Measurements from ENCODE around the gene SUZ12.
"Not testable (repeated sequence)": the region's sequence is repeated elsewhere in the genome, so short reads cannot be mapped to it uniquely, and the experiment has no call there.

The SUZ12 gene

DNA sequence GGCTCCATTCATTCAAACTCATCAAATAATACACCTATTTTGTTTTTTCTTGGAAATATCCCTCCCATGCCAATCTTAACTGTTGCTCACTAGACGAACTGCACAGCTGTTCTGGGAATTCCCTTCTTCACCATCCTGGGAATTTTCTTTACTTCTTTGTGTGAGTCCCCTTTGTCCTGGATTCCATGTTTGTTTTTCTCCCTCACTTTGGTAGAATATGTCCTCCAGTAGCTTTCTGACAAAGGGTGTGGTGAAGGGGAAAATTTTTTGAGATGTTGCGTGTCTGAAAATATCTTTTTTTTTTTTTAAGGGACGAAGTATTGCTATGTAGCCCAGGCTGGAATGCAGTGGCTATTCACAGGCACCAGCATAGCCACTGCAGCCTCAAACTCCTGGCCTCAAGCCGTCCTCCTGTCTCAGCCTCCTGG is 18.1 kb upstream of the SUZ12 start:
- TF ChIP-seq, protein P1, sequence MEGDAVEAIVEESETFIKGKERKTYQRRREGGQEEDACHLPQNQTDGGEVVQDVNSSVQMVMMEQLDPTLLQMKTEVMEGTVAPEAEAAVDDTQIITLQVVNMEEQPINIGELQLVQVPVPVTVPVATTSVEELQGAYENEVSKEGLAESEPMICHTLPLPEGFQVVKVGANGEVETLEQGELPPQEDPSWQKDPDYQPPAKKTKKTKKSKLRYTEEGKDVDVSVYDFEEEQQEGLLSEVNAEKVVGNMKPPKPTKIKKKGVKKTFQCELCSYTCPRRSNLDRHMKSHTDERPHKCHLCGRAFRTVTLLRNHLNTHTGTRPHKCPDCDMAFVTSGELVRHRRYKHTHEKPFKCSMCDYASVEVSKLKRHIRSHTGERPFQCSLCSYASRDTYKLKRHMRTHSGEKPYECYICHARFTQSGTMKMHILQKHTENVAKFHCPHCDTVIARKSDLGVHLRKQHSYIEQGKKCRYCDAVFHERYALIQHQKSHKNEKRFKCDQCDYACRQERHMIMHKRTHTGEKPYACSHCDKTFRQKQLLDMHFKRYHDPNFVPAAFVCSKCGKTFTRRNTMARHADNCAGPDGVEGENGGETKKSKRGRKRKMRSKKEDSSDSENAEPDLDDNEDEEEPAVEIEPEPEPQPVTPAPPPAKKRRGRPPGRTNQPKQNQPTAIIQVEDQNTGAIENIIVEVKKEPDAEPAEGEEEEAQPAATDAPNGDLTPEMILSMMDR (IDR thresholded peaks at IDR 0.05; ENCODE audit: low read depth, low read length, missing control alignments), result no peak
- no peak for DNase-seq
- H3K36me3 ChIP-seq (replicated peaks), result no peaks in the 10 kb centered on the region
- H3K27me3 ChIP-seq (replicated peaks), result no peaks in the 10 kb centered on the region
- no peak overlapping the region for H3K27ac ChIP-seq
- in situ Hi-C loops (cut with HindIII; ENCODE audit: low pct_ligation_motif_present, low sequenced_read_pairs), result no loop called here
- H3K4me3 ChIP-seq (ENCODE audit: low read depth, low read length), result no peak overlapping the region

DNA sequence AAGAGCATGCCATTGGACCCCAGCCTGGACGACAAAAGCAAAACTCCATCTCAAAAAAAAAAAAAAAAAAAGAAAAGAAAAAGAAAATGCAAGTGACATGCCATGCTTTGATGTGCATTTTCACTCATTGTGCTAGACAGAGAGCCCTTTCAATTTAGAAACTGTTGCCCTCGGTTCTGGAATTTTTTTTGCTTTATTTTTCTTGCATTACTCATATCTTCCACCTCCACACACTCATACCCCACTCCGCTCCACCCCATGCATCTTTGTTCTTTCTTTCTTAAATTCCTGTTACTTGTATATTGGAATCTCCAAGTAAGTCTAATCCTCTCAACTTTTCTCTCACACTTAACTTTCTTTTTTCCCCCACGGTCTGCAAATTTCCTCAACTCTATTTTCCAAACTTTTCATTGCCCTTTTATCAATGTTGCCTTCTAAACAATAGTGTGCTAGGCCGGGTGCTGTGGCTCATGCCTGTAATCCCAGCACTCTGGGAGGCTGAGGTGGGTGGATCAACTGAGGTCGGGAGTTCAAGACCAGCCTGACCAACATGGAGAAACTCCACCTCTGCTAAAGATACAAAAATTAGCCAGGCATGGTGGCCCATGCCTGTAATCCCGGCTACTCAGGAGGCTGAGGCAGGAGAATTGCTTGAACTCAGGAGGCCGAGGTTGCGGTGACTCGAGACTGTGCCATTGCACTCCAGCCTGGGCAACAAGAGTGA is 16.8 kb upstream of the SUZ12 start:
- Histone ChIP-seq H3K27me3 (replicated peaks) (no peaks in the 10 kb centered on the region), H3K36me3 (replicated peaks) (no peaks in the 10 kb centered on the region), H3K27ac (peak overlapping the region; percentile 41), H3K4me3 (ENCODE audit: low read depth, low read length) (no peak overlapping the region)
- in situ Hi-C loops (cut with HindIII; ENCODE audit: low pct_ligation_motif_present, low sequenced_read_pairs), result no loop called here
- TF ChIP-seq, protein P1 (IDR thresholded peaks at IDR 0.05; ENCODE audit: low read depth, low read length, missing control alignments), result no peak
- DNase-seq, result no peak

DNA sequence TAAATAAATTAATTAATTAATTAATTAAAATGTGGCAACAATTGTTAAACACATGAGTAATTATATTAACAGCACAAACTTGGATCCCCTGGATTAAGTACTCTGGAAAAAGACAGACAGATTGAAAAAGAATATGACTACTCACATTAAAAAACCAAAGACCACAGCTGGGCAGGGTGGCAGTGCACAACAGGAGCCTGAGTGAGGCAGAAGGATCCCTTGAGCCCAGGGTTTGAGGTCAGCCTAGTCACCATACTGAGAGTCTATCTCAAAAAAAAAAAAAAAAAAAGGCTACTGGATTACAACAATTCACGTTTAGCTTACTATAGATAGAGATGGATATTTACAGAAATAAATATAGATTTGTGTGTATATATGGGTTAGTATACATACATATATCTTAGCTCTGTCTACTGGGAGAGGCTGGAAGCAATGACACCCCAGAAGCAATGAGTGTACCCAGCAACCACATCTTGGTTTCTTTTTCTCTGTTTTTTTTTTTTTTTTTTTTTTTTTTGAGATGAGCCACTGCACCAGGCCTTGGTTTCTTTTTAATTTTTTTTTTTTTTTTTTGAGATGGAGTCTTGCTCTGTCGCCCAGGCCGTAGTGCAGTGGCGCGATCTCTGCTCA is 10.6 kb upstream of the SUZ12 start:
- Histone ChIP-seq H3K4me3 (ENCODE audit: low read depth, low read length) (no peak overlapping the region), H3K27me3 (replicated peaks) (no peaks in the 10 kb centered on the region), H3K36me3 (replicated peaks) (no peaks in the 10 kb centered on the region), H3K27ac (no peak overlapping the region)
- no peak for DNase-seq
- TF ChIP-seq, protein P1 (IDR thresholded peaks at IDR 0.05; ENCODE audit: low read depth, low read length, missing control alignments), result no peak
- in situ Hi-C loops (cut with HindIII; ENCODE audit: low pct_ligation_motif_present, low sequenced_read_pairs), result no loop called here

DNA sequence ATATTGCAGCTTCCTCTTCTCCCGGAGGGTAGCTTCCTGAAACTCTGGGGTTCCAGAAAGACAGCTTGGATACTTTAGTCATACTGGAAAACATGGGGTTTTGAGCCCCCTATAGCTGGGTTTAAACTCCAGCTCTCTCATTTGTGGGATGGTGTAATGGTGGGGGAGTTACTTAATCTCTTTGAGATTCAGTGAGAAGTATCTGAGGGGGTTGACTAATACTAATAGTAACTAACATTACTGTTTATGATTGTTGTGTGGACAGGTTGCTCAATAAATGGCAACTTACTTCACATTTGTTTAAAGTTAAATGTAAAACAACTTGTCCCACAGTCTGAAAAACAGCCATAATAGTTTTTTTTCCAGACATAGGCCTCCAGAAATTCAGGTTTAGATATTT is 5.1 kb upstream of the SUZ12 start:
- no peak overlapping the region for H3K4me3 ChIP-seq (ENCODE audit: low read depth, low read length)
- in situ Hi-C loops (cut with HindIII; ENCODE audit: low pct_ligation_motif_present, low sequenced_read_pairs), result no loop called here
- H3K36me3 ChIP-seq (replicated peaks), result no peaks in the 10 kb centered on the region
- H3K27ac ChIP-seq, result no peak overlapping the region
- no peak for DNase-seq
- TF ChIP-seq, protein P1 (IDR thresholded peaks at IDR 0.05; ENCODE audit: low read depth, low read length, missing control alignments), result no peak
- no peaks in the 10 kb centered on the region for H3K27me3 ChIP-seq (replicated peaks)

DNA sequence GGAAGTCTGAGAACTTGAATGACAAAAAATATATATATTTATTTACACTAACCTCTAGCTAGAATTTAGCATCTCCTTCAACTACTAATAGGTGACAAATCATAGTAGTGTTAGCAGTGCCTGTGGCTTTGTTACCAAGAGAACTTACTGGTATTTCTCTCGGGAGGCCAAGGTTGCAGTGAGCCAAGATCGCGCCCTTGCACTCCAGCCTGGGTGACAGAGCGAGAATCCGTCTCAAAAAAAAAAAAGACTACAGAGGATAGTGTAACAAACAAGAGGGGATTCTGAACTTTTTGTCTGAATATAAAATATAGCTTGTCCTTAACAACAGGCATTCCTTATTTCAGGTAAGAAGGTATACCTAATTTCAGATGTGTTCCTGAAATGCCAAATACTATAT is 1.3 kb upstream of the SUZ12 start:
- TF ChIP-seq, protein P1 (IDR thresholded peaks at IDR 0.05; ENCODE audit: low read depth, low read length, missing control alignments), result no peak

DNA sequence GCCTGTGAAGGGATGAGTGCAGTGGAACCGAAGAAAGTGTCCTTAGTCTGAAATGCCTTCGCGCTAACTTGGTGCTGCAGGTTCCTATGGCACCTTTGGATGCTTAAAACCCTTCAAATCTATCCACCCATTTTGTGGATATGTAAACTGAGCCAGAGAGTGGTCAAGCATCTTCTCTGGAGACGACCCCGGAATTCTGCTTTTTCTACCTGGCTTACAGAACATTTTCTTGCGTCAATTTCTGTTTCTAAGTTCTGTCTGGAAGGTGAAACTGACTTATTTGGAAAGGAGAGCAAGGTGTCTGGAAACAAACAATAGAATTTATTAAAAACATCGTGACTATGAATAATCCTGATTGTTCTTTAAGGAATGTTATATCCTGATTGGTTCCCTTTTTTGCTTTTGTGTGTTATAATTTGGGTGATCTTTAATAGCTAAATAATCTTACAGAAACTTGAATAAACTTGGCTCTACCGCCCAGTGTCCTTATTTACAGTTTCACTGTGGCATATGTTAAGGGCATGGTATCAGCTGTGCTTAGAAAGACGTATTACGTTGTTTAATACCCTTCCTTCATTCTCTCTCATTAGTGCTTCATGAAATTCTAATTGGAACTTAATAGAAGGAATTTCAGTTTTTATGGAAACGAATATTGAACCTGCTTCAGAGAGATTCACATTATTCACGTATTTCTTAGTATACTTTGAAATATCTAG is 1.3 kb downstream of the SUZ12 start:
- DNase-seq; H3K27ac ChIP-seq; H3K27me3 ChIP-seq (replicated peaks); in situ Hi-C loops (cut with HindIII; ENCODE audit: low pct_ligation_motif_present, low sequenced_read_pairs); H3K36me3 ChIP-seq (replicated peaks): not testable (repeated sequence)
- peak overlapping the region; percentile 46 for H3K4me3 ChIP-seq (ENCODE audit: low read depth, low read length)

More for the DNA sequence above, 1.3 kb upstream of the SUZ12 start:
- in situ Hi-C loops (cut with HindIII; ENCODE audit: low pct_ligation_motif_present, low sequenced_read_pairs), result no loop called here
- no peak for DNase-seq
- H3K27ac ChIP-seq, result no peak overlapping the region
- H3K27me3 ChIP-seq (replicated peaks), result no peaks in the 10 kb centered on the region
- no peak overlapping the region for H3K4me3 ChIP-seq (ENCODE audit: low read depth, low read length)
- H3K36me3 ChIP-seq (replicated peaks), result no peaks in the 10 kb centered on the region

DNA sequence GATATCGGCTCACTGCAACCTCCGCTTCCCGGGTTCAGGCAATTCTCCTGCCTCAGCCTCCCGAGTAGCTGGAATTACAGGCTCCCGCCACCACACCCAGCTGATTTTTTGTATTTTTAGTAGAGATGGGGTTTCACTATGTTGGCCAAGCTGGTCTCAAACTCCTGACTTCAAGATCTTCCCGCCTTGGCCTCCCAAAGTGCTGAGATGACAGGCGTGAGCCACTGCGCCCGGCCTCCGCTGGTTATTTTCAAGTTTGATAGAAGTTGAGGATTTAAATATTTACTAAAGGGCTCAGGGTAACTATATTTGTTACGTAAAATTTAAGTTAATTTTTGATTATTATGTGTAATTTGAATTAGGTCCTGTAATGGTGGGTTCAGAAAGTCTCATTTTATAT is 5.1 kb downstream of the SUZ12 start:
- H3K27me3 ChIP-seq (replicated peaks); H3K27ac ChIP-seq; in situ Hi-C loops (cut with HindIII; ENCODE audit: low pct_ligation_motif_present, low sequenced_read_pairs); DNase-seq; H3K4me3 ChIP-seq (ENCODE audit: low read depth, low read length): not testable (repeated sequence)
- H3K36me3 ChIP-seq (replicated peaks), result peaks cover 10% of the 10 kb centered on the region

DNA sequence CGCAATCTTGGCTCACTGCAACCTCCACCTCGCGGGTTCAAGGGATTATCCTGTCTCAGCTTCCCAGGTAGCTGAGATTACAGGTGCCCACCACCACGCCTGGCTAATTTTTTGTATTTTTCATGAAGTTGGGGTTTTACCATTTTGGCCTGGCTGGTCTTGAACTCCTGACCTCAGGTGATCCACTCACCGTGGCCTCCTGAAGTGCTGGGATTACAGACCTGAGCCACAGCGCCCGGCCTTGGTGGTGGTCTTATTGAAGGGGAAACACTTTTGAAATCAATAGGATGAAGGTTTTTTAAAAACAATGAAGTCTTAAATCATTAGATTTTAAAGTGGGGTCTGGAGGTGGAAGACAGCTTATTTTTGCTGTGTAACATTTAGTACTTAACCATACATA is 5.6 kb downstream of the SUZ12 start:
- in situ Hi-C loops (cut with HindIII; ENCODE audit: low pct_ligation_motif_present, low sequenced_read_pairs); H3K27ac ChIP-seq; H3K27me3 ChIP-seq (replicated peaks); H3K4me3 ChIP-seq (ENCODE audit: low read depth, low read length); DNase-seq: not testable (repeated sequence)
- peaks cover 10% of the 10 kb centered on the region for H3K36me3 ChIP-seq (replicated peaks)

DNA sequence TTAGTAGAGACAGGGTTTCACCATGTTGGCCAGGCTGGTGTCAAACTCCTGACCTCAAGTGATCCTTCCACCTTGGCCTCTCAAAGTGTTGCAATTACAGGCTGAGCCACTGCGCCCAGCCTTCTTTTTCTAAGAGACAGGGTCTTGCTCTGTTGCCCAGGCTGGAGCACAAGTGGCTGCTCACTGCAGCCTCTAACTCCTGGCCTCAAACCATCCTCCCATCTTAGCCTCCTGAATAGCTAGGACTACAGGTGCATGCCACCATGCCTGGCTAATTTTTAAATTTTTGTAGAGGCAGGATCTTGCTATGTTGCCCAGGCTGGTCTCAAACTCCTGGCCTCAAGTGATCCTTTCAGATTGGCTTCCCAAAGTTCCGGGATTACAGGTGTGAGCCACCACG is 15.1 kb downstream of the SUZ12 start:
- DNase-seq; H3K4me3 ChIP-seq (ENCODE audit: low read depth, low read length); H3K36me3 ChIP-seq (replicated peaks); H3K27me3 ChIP-seq (replicated peaks); H3K27ac ChIP-seq; in situ Hi-C loops (cut with HindIII; ENCODE audit: low pct_ligation_motif_present, low sequenced_read_pairs): not testable (repeated sequence)

Measured in brain microvascular endothelial cell (primary cell).